OCI-M2 (cell line): ENCODE measurements around the gene NR6A1.

ENCODE experiments used
- DNase-seq: peaks from one replicate; lab custom pipeline; 2025; ENCODE audit not compliant: unreplicated experiment; lab: John Stamatoyannopoulos, UW

NR6A1 gene

DNA sequence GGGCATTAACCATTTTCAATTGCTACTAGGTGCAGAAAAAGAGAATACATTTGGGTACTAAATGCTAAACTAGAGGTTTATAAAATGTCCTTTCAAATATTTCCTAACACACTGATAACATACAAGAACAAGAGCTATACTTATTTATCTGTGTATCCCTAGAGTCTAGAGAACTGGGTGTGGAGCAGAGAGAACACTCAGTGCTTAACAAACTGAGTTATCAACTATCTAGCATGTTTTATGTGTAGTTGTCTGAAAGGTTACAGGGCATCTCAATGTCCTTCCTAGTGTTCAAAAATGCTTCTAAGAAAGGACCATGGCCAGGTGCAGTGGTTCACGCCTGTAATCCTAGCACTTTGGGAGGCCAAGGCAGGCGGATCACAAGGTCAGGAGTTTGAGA, 40.3 kb downstream of the NR6A1 start:
- no peak for DNase-seq

DNA sequence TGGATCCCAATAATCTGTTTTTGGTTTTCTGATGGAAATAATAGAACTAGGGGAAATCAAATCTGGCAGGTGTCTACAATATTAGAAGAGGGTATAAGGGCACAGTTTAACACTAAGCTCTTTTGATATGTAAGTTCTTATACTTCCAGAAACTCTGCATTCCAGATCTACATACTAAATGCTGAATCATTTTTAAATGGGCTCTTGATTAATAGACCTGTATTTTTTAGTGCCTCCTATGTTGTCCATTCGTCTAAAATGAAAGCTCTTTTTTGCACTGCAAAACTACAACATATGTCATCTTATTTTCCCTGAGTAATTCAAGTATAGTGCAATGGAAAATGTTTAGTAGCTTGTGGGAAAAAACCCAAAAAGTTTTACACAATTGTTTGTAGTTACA, 44.2 kb downstream of the NR6A1 start:
- DNase-seq = no peak

- no peak for DNase-seq
These were observed 46.1 kb downstream of the NR6A1 start for GRCh38 chr9:124725068-124725452.

- no peak for DNase-seq
These were observed 46.6 kb downstream of the NR6A1 start for GRCh38 chr9:124724415-124725067.

- DNase-seq = no peak
These were observed 47.8 kb downstream of the NR6A1 start for GRCh38 chr9:124723352-124723751.

DNA sequence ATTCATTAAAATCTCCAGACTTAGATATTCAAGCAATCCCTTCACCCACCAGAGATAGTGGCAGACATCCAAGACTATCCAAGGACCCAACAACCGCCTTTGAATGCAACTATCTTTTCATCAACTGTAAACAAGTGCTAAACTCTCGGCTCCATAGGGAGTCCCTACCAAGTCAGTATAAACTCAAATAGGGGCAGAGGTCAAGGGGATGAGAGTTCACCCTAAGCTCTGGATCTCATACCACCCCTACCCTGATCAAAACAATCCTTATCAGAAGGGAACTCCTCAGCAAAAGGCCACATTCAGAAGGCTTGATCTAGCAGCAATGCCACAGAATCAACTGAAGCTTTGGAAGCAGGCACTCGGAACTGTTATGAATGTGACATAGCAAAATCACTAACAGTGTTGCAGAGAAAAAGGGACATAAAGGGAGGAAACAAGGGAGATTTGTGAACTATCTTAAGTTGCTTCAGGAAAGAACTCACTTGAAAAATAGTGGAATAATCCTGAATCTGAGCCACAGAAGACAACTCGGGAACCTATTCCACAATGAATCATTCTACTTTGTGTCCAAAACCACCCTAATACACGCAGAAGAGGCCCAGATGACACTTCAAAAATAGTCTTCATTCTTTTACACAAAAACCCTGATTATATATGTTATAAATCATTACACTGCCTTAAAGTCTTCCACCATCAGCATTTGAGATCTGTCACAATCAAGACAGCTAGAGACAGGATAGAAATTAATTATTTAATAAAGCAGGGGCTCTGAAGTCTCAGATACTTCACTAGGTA, 49.8 kb downstream of the NR6A1 start:
- DNase-seq = no peak

DNA sequence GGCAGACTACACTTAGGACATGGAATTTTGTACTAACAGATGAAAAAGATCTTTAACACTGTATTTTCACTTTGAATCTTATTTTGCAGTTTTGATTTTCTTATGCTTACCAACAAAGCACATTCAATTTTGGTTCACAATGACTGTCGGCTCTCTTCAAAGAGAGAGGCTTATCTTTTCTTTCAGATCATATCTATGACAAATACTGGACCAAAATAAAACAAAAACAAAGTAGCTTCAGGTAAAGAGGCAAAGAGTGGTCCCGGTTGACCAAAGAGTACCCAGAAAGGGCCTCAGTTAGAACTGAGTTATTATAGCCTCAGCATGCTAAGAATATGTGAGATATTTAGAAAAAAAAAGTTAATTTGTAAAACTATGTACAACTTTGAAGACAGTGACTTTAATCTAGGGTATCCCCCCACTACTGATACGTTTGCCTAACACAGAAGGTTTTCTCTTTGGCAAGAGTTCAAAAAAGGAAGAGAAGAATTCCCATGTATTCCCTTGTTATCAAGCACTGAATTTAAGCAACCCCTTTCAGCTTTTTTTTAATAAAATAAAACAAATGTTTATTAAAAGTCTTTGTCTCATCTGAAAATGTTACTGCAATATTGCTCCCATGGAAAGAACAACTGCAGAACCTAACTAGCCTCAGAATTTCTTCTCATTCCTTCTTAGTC, 50.5 kb downstream of the NR6A1 start:
- no peak for DNase-seq

DNA sequence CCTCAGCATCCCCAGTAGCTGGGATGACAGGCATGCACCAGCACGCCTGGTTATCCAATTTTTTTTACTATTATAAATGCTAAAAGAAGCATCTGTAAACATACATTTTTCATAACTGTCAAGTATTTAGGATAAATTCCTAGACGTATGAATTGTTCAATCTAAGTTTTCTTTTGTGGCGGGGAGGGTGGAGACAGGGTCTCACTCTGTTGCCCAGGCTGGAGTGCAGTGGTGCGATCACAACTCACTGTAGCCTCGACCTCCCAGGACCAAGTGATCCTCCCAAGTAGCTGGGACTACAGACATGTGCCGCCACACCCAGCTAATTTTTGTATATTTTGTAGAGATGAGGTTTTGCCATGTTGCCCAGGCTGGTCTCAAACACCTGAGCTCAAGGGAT, 52.2 kb downstream of the NR6A1 start:
- no peak for DNase-seq

- DNase-seq = no peak
These were observed 53.5 kb downstream of the NR6A1 start for GRCh38 chr9:124717597-124717996.

DNA sequence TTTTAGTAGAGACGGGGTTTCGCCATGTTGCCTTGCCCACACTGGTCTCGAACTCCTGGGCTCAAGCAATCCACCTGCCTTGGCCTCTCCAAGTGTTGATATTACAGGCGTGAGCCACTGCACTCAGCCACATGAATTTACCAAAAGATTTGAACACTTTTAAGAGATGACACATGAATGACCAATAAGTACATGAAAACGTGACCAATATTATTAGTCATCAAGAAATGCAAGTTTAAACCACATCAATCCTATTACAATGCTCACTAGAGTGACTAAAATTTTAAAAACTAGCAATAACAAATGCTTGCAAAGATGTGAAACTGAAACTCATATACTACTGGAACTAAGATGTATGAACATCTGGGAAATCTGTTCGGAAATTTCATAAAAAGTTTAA, 54.3 kb downstream of the NR6A1 start:
- no peak for DNase-seq

DNA sequence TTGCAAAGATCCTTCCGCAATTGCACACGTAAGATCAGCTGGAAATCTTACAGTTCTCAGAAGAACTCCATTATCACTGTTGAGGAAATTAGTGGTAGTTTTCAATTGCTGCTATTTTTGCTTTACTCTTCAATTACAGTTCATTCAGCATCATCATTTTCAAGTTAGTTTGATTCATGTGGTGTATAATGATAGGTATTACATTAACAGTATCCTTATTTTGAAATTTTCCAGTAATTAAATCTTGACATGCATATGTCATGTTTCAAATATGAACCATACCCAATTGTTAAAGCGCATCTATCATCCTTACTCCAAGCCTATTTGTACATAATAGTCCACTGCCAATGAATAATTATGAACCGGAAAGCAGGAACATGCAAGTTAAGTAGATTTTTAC, 60.3 kb downstream of the NR6A1 start:
- DNase-seq = no peak

DNA sequence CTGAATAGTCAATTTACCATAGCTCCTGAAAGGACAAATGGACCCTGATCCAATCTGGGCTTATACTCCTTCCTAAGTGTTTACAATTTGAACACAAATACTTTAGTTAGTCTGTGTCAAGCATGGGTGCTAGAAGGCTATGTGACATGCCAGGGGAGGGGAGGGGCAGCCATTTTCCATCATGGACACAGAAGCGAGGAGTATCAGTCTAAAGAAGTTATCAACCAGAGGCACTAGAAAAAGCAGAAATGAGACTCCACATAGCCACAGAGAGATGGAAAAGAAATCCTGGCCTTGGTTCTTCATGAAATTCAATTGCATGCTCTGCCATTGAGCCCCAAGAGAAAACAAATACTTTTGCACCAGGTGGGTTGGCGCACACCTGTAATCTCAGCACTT, 61.8 kb downstream of the NR6A1 start:
- no peak for DNase-seq

DNA sequence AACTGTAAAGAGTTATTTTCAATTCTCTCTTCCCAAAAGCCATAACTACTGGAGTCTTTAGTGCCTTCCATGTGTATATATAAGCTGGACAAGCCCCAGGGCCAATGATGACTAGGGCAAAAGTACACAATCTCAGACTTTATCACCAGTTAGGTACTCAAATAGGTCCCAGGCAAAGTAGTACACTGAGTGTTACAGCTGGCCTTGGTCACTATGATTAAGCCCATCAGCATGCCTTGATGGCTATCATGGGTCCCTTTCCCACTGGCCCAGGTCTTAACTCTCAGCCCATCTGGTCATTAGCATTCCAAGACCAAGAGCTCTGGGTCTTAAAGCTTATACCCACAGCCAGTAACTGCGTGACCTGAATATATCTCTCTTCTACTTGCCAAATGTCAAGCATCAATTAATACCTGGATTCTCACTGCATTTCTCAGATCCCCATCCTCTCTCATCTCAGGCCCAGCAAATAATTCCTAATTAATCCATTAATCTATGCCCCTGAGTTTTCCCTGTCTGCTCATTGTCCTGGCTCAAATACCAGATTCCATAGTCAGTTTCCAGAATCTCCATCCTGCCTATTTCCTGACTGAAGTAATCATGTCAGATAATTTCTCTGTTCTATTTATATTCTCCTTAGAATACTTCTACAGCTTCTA, 62.3 kb downstream of the NR6A1 start:
- no peak for DNase-seq

GRCh38 chr9:124708074-124708473, 63.0 kb downstream of the NR6A1 start:
- DNase-seq = no peak

GRCh38 chr9:124707666-124708065, 63.4 kb downstream of the NR6A1 start:
- no peak for DNase-seq

DNA sequence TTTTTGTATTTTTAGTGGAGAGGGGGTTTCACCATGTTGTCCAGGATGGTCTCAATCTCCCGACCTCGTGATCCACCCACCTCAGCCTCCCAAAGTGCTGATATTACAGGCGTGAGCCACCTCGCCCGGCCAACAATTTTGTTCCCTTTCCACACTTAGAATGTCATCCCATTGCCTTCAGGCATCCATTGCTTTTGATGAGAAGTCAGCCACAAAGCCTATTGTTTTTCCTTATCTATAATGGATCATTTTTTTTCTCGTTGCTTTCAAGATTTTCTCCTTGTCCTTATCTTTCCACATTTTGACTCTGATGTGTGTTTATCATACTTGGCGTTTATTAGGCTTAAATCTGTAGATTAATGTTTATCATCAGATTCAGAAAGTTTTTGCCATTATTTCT, 64.4 kb downstream of the NR6A1 start:
- no peak for DNase-seq

DNA sequence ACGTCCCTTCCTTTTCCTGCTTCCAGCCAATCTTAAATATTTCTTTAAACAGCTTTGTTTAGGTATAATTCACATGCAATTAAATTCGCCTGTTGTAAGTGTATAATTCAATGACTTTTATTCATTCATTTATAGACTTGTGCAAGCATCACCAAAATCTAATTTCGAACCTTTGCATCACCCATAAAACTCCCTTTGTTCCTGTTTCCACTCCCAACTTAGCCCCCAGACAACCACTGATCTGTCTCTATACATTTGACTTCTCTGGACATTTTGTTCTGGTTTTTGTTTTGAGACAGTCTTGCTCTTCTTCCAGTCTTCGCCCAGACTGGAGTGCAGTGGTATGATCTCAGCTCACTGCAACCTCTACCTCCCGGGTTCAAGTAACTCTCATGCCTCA, 71.5 kb downstream of the NR6A1 start:
- DNase-seq = no peak

DNA sequence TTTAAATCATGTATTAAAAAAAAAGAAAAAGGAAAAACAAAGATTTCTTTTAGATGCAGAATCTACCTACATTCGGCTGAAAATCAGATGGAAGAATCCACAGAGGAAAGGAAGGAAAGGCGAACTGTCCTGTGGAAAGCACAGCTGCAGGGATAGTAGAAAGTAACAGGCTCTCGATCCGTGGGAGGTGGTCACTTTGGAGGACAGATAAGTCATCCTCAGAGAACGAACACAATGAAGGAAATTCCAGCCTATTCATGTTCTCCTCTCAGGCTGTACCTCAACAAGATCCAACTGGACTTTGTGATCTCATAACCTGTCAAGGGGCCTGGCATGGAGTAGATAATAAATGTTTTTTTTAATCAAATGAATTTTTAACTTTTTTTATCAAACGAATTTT, 72.8 kb downstream of the NR6A1 start:
- no peak for DNase-seq

DNA sequence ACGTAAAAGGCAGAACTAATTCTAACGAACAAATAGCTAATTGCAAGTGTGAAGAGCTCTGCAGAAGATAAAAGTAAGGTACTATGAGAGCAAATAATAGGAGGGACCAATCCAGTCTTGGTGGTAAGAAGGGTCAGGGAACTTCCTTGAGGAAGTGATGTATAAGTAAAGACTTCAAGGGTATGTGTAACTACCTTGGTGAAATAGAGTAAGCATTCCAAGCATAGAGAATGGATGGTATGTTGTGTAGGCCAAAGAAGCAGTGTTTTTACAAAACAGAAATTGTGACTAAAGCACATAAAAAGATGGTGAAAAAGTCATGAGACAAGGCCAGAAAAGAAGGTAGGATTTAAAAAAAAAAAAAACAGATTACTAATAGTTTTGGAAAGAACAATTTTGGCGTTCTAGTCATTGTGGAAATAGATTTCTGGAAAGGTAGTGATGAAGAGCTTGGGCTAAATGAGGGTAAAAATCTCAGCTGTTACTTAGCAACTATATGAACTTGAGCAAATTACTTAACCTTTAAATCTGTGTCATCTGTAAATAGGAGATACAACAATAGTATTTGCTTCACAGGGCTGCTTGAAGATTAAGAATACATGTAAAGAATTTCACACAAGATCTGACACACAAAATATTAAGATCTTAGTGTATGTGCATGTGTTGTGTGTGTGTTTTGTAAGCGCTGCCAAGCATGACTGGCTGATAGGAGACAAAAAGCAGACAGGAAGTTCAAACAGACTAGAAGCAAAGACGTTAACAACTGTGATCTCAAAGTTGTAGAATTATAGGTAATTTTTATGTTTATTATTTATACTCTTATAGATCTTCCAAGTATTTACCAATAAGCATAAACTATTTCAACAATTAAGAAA, 73.5 kb downstream of the NR6A1 start:
- DNase-seq = no peak

DNA sequence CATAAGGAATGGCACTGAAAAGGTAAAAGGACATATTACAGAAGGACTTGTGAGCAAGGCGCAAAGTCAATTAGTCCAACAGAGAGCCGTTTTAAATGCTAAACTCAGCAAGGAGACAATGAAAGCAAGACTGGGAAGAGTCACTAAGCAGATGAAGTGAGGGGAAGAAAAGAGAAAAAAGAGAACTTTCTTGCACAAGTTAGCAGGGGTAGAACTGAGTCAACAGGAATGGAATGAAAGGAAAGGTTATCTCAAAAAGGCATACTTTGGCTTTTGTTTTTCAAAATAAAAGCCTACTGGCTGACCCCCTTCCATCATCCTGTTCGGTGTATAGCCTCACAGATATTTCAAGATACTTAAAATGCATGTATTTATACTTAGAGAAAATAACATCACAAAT, 75.0 kb downstream of the NR6A1 start:
- DNase-seq = no peak
